GM03348 (cell line): ENCODE measurements around the gene SMARCD1.

Source experiments
- DNase-seq: peaks from one replicate; pipeline ENCODE4 v3.0.0; 2012; ENCODE audit warnings: low spot score

Gene SMARCD1

GRCh38 chr12:50057000-50057841 lies 27.9 kb upstream of the SMARCD1 start, which contains the start of gene ASIC1:
Gene ASIC1 (plus strand): TSS chr12:50057596. CDS start chr12:50058767, 1,171 bp downstream.
- peak; percentile 90 for DNase-seq

- DNase-seq: peak; percentile 29
Observed at GRCh38 chr12:50057896-50058670, 27.1 kb upstream of the SMARCD1 start.

GRCh38 chr12:50058743-50059312 lies 26.3 kb upstream of the SMARCD1 start:
- DNase-seq: no peak

- DNase-seq: no peak
Observed at GRCh38 chr12:50059440-50060119, 25.6 kb upstream of the SMARCD1 start.

GRCh38 chr12:50060120-50060468 lies 25.0 kb upstream of the SMARCD1 start:
- DNase-seq: no peak

- no peak for DNase-seq
Observed at GRCh38 chr12:50061171-50061570, 24.0 kb upstream of the SMARCD1 start.

- DNase-seq: no peak
Observed at GRCh38 chr12:50061946-50062686, 23.0 kb upstream of the SMARCD1 start.

GRCh38 chr12:50062728-50063460 lies 22.2 kb upstream of the SMARCD1 start:
- DNase-seq: no peak

GRCh38 chr12:50065726-50066310 lies 19.3 kb upstream of the SMARCD1 start:
- DNase-seq: no peak

- DNase-seq: peak; percentile 63
Observed at GRCh38 chr12:50066402-50066801, 18.7 kb upstream of the SMARCD1 start.

- DNase-seq: no peak
Observed at GRCh38 chr12:50069069-50069468, 16.1 kb upstream of the SMARCD1 start.

- DNase-seq: no peak
Observed at GRCh38 chr12:50069539-50069938, 15.6 kb upstream of the SMARCD1 start.

- DNase-seq: peak; percentile 89
Observed at GRCh38 chr12:50070314-50071060, 14.7 kb upstream of the SMARCD1 start.

GRCh38 chr12:50072198-50072907 lies 12.8 kb upstream of the SMARCD1 start:
- no peak for DNase-seq

- DNase-seq: no peak
Observed at GRCh38 chr12:50073206-50073605, 11.9 kb upstream of the SMARCD1 start.

GRCh38 chr12:50073712-50074111 lies 11.4 kb upstream of the SMARCD1 start:
- DNase-seq: no peak

GRCh38 chr12:50074936-50075807 lies 10.0 kb upstream of the SMARCD1 start:
- peak; percentile 93 for DNase-seq

- DNase-seq: no peak
Observed at GRCh38 chr12:50075808-50076170, 9.4 kb upstream of the SMARCD1 start.
